Renal pelvis (tissue), 12 donors: Measurements from ENCODE around the gene RMRP. TPM values are rescaled to one million over a fixed set of nuclear protein-coding genes. Genes with fewer than 3 reads are reported as not detected.
A peak's percentile ranks its signal among the peaks of the same experiment; 100 is the strongest.

Source experiments
- DNase-seq: peaks from one replicate; pipeline ENCODE4 v3.0.0-alpha.2; 2013
- long read RNA-seq, 16 experiments: transcript quantifications; one replicate each; lab custom pipeline, GENCODE V29; 2026
- polyA plus RNA-seq, 3 donors: library from polyadenylated mRNA; unstranded; fragments of 120-200 nt; gene quantifications; one replicate each; pipeline ENCODE4 v1.2.1, GENCODE V29; 2013; ENCODE audit not compliant: insufficient read length in 3 of 3

Gene RMRP
- polyA plus RNA-seq, result not detected
- long read RNA-seq, donor 1, result 0 reads
- long read RNA-seq, donor 2, result 0 reads
- long read RNA-seq, donor 3, result 0 reads
- long read RNA-seq, donor 4, result 0 reads
- long read RNA-seq, donor 5, result 0 reads
- long read RNA-seq, donor 6, result 0 reads
- long read RNA-seq, donor 7, result 0 reads
- long read RNA-seq, donor 8, result 0 reads
- long read RNA-seq, donor 9, result 0 reads
- long read RNA-seq, donor 10, result 0 reads
- long read RNA-seq, donor 11, result 0 reads
- long read RNA-seq, donor 12, result 0 reads
- long read RNA-seq, donor 13, result 0 reads
- long read RNA-seq, donor 14, result 0 reads
- long read RNA-seq, donor 15, result 0 reads
- long read RNA-seq, donor 16, result 0 reads

GRCh38 chr9:35657546-35658136 is at the start of gene RMRP:
RMRP (minus strand) TSS chr9:35658019.
- peak; percentile 98 for DNase-seq

GRCh38 chr9:35706951-35707350 is 49.1 kb upstream of the RMRP start:
- DNase-seq, result no peak

- no peak for DNase-seq
Measured at GRCh38 chr9:35705836-35706430, 48.1 kb upstream of the RMRP start.

- DNase-seq, result no peak
Measured at GRCh38 chr9:35705372-35705771, 47.6 kb upstream of the RMRP start.

- no peak for DNase-seq
Measured at GRCh38 chr9:35703906-35704672, 46.3 kb upstream of the RMRP start.

GRCh38 chr9:35702696-35703095 is 44.9 kb upstream of the RMRP start:
- no peak for DNase-seq

- no peak for DNase-seq
Measured at GRCh38 chr9:35700942-35701341, 43.1 kb upstream of the RMRP start.

- DNase-seq, result no peak
Measured at GRCh38 chr9:35700031-35700430, 42.2 kb upstream of the RMRP start.

GRCh38 chr9:35698231-35698630 is 40.4 kb upstream of the RMRP start:
- no peak for DNase-seq

GRCh38 chr9:35697486-35697885 is 39.7 kb upstream of the RMRP start:
- no peak for DNase-seq

- no peak for DNase-seq
Measured at GRCh38 chr9:35696520-35697215, 38.8 kb upstream of the RMRP start.

- DNase-seq, result no peak
Measured at GRCh38 chr9:35695943-35696401, 38.2 kb upstream of the RMRP start.

- DNase-seq, result no peak
Measured at GRCh38 chr9:35691757-35692301, 34.0 kb upstream of the RMRP start.

GRCh38 chr9:35691334-35691650 is 33.5 kb upstream of the RMRP start:
- DNase-seq, result no peak

- no peak for DNase-seq
Measured at GRCh38 chr9:35690614-35691333, 33.0 kb upstream of the RMRP start.

GRCh38 chr9:35690294-35690613 is 32.4 kb upstream of the RMRP start:
- no peak for DNase-seq

- peak; percentile 76 for DNase-seq
Measured at GRCh38 chr9:35689542-35690293, 31.9 kb upstream of the RMRP start, which contains the start of gene TPM2. TPM2 (minus strand) TSS chr9:35689925; CDS start chr9:35689817, 108 bp downstream.

GRCh38 chr9:35688558-35689541 is 31.0 kb upstream of the RMRP start:
- DNase-seq, result no peak

GRCh38 chr9:35687972-35688557 is 30.2 kb upstream of the RMRP start:
- DNase-seq, result no peak
